Prostate gland (tissue), 2 donors: ENCODE data around the gene PLPP1.
A peak's percentile ranks its signal among the peaks of the same experiment; 100 is the strongest.

Source experiments
- CTCF ChIP-seq, 4 experiments: fragments of 200-600 bp in 2 of 4; fragments of 450-650 bp in 2 of 4; sonication (generic) in 2 of 4; IDR thresholded peaks; 1 replicate in 3 of 4; 2 replicates in 1 of 4; pipeline ENCODE4 v1.5.1; 2016 to 2019; ENCODE audit warnings: antibody characterized with exemption in 4 of 4, mild to moderate bottlenecking in 2 of 4, moderate library complexity in 2 of 4
- POLR2A ChIP-seq: fragments of 450-650 bp; IDR thresholded peaks from one replicate; pipeline ENCODE4 v1.6.1; 2016; ENCODE audit warnings: antibody characterized with exemption, mild to moderate bottlenecking
- POLR2AphosphoS5 ChIP-seq: sonication (generic); formaldehyde crosslinking; IDR thresholded peaks from one replicate; pipeline ENCODE4 v1.6.1; 2017; ENCODE audit warnings: antibody characterized with exemption

GRCh38 chr5:55569513-55569865 lies 34.7 kb upstream of the PLPP1 start:
- TF ChIP-seq POLR2A (no peak), CTCF (IDR thresholded peaks at IDR 0.05) (no peak), POLR2AphosphoS5 (peak; percentile 82)
